ENCODE data around the gene ARHGEF16.

ARHGEF16 gene

DNA sequence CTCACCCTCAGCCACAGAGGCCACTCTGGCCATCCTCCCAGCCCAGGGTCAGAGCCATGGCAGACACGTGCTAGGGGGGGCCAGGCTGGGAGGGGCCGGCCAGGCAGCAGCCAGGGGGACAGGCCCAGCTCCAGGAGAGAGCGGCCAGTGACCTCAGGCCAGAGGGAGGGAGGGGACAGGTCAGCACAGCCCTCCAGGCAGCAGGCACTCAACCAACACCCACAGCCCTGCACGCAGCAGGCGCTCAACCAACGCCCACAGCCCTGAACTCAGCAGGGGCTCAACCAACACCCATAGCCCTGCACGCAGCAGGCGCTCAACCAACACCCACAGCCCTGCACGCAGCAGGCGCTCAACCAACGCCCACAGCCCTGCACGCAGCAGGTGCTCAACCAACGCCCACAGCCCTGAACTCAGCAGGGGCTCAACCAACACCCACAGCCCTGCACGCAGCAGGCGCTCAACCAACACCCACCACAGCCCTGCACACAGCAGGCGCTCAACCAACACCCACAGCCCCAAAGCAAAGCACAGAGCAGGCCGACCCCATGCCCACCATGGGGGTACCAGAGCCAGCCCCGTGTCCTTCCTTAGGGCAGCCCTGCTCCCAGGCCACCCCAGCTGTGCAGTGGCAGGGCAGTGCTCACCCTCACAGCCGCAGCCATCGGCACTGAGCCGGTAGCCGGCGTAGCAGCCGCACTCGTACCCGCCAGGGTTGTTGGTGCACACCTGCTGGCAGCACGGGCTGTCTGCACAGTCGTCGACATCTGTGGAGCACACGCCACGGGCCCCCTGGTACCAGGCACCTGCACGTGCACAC is 55.9 kb downstream of the ARHGEF16 start:
- no peak overlapping the region for H3K4me3 ChIP-seq (replicated peaks in 1 of 2; ENCODE audit: low read depth in 2 of 2, low read length in 2 of 2)
- TF ChIP-seq, protein P1, sequence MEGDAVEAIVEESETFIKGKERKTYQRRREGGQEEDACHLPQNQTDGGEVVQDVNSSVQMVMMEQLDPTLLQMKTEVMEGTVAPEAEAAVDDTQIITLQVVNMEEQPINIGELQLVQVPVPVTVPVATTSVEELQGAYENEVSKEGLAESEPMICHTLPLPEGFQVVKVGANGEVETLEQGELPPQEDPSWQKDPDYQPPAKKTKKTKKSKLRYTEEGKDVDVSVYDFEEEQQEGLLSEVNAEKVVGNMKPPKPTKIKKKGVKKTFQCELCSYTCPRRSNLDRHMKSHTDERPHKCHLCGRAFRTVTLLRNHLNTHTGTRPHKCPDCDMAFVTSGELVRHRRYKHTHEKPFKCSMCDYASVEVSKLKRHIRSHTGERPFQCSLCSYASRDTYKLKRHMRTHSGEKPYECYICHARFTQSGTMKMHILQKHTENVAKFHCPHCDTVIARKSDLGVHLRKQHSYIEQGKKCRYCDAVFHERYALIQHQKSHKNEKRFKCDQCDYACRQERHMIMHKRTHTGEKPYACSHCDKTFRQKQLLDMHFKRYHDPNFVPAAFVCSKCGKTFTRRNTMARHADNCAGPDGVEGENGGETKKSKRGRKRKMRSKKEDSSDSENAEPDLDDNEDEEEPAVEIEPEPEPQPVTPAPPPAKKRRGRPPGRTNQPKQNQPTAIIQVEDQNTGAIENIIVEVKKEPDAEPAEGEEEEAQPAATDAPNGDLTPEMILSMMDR (IDR thresholded peaks at IDR 0.05; ENCODE audit: low read depth, low read length): no peak
- DNase-seq (ENCODE audit: low read depth in 2 of 2): no peak

DNA sequence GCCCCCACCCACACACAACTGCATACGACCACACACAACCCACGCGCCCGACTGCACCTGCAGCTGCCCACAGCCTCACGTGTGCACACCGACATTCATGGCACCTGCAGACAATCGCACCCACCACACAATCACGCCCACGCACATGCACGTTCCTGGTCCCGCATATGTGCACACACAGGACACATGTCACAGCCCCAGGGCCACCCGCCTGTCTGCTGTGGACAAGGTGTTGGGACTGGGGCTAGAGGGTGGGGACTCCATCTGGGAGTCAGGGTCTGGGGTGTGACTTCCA is 56.4 kb downstream of the ARHGEF16 start:
- TF ChIP-seq, protein P1 (IDR thresholded peaks at IDR 0.05; ENCODE audit: low read depth, low read length): no peak
- H3K4me3 ChIP-seq (replicated peaks in 1 of 2; ENCODE audit: low read depth in 2 of 2, low read length in 2 of 2): no peak overlapping the region
- DNase-seq (ENCODE audit: low read depth in 2 of 2): no peak

- DNase-seq (ENCODE audit: low read depth in 2 of 2): no peak
These were observed 56.8 kb downstream of the ARHGEF16 start for GRCh38 chr1:3511306-3511705.

DNA sequence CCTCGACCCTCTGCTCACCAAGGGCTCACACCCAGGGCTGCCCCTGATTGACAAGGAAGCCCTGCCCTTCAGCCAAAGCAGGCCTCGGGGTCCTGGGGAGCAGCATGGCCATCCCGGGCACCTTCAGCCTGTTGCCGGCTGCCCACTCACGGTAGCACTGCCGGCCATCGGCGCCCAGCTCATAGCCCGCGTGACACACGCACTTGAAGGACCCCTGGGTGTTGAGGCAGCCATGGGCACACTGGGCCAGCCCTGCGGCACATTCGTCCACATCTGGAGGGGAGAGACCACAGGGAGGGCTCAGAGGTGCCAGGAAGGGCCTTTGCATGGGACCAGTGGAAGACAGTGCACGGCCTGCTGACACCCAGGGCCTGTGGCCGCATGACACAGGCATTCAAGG is 57.4 kb downstream of the ARHGEF16 start:
- no peak overlapping the region for H3K4me3 ChIP-seq (replicated peaks in 1 of 2; ENCODE audit: low read depth in 2 of 2, low read length in 2 of 2)
- no peak for DNase-seq (ENCODE audit: low read depth in 2 of 2)
- TF ChIP-seq, protein P1 (IDR thresholded peaks at IDR 0.05; ENCODE audit: low read depth, low read length): no peak

More at GRCh38 chr1:3511306-3511705, 56.8 kb downstream of the ARHGEF16 start:
- H3K4me3 ChIP-seq (replicated peaks in 1 of 2; ENCODE audit: low read depth in 2 of 2, low read length in 2 of 2): no peak overlapping the region
- TF ChIP-seq, protein P1 (IDR thresholded peaks at IDR 0.05; ENCODE audit: low read depth, low read length): no peak

DNA sequence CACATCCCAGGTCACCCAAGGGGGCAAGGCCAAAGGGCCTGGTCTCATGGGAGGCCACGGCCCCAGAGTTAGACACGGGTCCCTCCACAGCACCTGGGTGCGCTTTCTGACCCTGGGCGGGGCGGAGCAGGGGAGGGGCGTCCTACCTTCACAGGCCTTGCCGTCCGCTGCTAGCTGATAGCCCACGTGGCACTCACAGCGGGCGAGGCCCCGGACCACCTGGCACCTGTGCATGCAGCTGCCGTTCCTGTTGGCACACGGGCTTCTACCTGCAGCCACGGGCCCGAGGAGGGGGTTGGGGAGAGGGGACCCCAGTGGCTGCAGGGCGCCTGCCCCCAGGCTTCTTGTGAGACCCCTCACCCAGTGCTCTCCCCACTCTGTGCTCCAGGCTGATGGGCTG is 59.9 kb downstream of the ARHGEF16 start:
- TF ChIP-seq, protein P1 (IDR thresholded peaks at IDR 0.05; ENCODE audit: low read depth, low read length): no peak
- no peak for DNase-seq (ENCODE audit: low read depth in 2 of 2)
- H3K4me3 ChIP-seq (replicated peaks in 1 of 2; ENCODE audit: low read depth in 2 of 2, low read length in 2 of 2): no peak overlapping the region

- no peak overlapping the region for H3K4me3 ChIP-seq (replicated peaks in 1 of 2; ENCODE audit: low read depth in 2 of 2, low read length in 2 of 2)
- TF ChIP-seq, protein P1 (IDR thresholded peaks at IDR 0.05; ENCODE audit: low read depth, low read length): no peak
- no peak for DNase-seq (ENCODE audit: low read depth in 2 of 2)
These were observed 60.8 kb downstream of the ARHGEF16 start for GRCh38 chr1:3515272-3515671.
